Stimulated activated naive B cell treated with anti-CD40 and anti-IgM and Interleukin-4, amounts not matched to agents 10 μg/mL and 1 μg/mL and 100 μg/mL, for 72 hours (primary cell): ENCODE measurements around the gene HDAC10.

Source experiments
- ATAC-seq, 2 donors: fragments of 150-1000 bp; cut with Tn5 transposase; replicated peaks; 2 replicates each; pipeline ENCODE4 v1.10.0; 2021; ENCODE audit warnings: moderate library complexity in 1 of 2
- DNase-seq: peaks from one replicate; pipeline ENCODE4 v3.0.0; 2021
- H3K27ac Mint-ChIP-seq: one replicate; pipeline ENCODE4 v1.8.0; 2022; ENCODE audit warnings: mild to moderate bottlenecking, mixed read lengths
- H3K27me3 Mint-ChIP-seq, 2 donors: one replicate each; pipeline ENCODE4 v1.8.0; 2022; ENCODE audit warnings: mixed read lengths in 2 of 2
- H3K36me3 Mint-ChIP-seq, 2 donors: one replicate each; pipeline ENCODE4 v1.8.0; 2022; ENCODE audit warnings: mixed read lengths in 2 of 2, mild to moderate bottlenecking in 1 of 2
- H3K4me1 Mint-ChIP-seq, 2 donors: one replicate each; pipeline ENCODE4 v1.8.0; 2022; ENCODE audit warnings: mixed read lengths in 2 of 2, mild to moderate bottlenecking in 1 of 2
- H3K4me3 Mint-ChIP-seq, 2 donors: one replicate each; pipeline ENCODE4 v1.8.0; 2022; ENCODE audit warnings: mild to moderate bottlenecking in 2 of 2, mixed read lengths in 2 of 2, moderate library complexity in 1 of 2
- H3K9me3 Mint-ChIP-seq, 2 donors: one replicate each; pipeline ENCODE4 v1.8.0; 2022; ENCODE audit warnings: mixed read lengths in 2 of 2, mild to moderate bottlenecking in 1 of 2

The HDAC10 gene

DNA sequence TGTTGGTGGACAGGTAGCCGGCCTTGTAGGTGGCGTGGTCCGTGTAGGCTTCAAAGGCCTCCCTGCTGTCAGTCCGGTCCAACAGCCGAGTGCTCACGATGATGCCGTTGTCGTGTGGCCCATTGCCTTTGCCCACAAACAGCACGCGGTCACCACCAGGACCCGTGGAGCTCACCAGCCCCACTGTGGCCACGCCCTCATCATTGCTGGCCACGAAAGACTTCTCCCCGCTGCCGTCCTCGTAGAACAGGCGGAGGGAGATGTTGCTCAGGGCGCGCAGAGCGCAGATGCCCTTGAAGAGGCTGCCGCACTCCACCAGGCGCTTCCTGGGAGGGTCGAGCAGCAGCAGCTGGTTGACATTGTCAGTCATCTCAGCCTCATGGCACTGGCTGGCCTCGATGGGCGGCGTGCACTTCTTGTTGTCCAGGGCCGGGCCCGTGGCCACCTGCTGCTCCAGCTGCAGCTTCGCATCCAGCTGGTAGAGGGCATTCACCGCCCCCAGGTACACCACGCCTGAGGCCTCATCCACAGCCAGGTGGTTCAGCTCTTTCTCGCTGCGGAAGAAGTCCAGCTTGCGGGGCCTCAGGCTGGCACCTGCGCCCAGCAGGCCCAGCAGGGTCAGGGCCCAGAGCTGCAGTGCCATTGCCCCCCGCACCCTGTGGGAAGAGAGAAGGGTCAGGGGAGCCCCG, 39.0 kb upstream of the HDAC10 start:
- Mint-ChIP-seq H3K27ac (no peak overlapping the region), H3K27me3 (peaks cover 12 to 42% of the 10 kb centered on the region in 2 donors), H3K36me3 (peaks cover 0 to 9% of the 10 kb centered on the region in 2 donors), H3K4me1 (peaks cover 23 to 41% of the 10 kb centered on the region in 2 donors), H3K4me3 (no peak overlapping the region), H3K9me3 (no peaks in the 10 kb centered on the region)
- DNase-seq (no peak), ATAC-seq (no peak)

- DNase-seq, result no peak
- no peak overlapping the region for H3K4me3 Mint-ChIP-seq
- no peaks in the 10 kb centered on the region for H3K9me3 Mint-ChIP-seq
- peaks cover 0 to 9% of the 10 kb centered on the region in 2 donors for H3K36me3 Mint-ChIP-seq
- ATAC-seq, result no peak
- H3K27me3 Mint-ChIP-seq, result peaks cover 12 to 42% of the 10 kb centered on the region in 2 donors
- peaks cover 21 to 37% of the 10 kb centered on the region in 2 donors for H3K4me1 Mint-ChIP-seq
- no peak overlapping the region for H3K27ac Mint-ChIP-seq
Observed at GRCh38 chr22:50289151-50289941, 38.3 kb upstream of the HDAC10 start.

- Mint-ChIP-seq H3K4me1 (peaks cover 15 to 24% of the 10 kb centered on the region in 2 donors), H3K9me3 (no peaks in the 10 kb centered on the region), H3K27me3 (peaks cover 10 to 39% of the 10 kb centered on the region in 2 donors), H3K36me3 (peaks cover 0 to 9% of the 10 kb centered on the region in 2 donors), H3K4me3 (no peak overlapping the region), H3K27ac (no peak overlapping the region)
- ATAC-seq (no peak), DNase-seq (no peak)
Observed at GRCh38 chr22:50287731-50288130, 36.7 kb upstream of the HDAC10 start.

GRCh38 chr22:50286701-50287318, 35.7 kb upstream of the HDAC10 start:
- Mint-ChIP-seq H3K36me3 (peaks cover 0 to 13% of the 10 kb centered on the region in 2 donors), H3K4me1 (peaks cover 9 to 14% of the 10 kb centered on the region in 2 donors), H3K9me3 (no peaks in the 10 kb centered on the region), H3K4me3 (no peak overlapping the region), H3K27ac (no peak overlapping the region), H3K27me3 (peaks cover 4 to 29% of the 10 kb centered on the region in 2 donors)
- no peak for DNase-seq
- ATAC-seq, result no peak

DNA sequence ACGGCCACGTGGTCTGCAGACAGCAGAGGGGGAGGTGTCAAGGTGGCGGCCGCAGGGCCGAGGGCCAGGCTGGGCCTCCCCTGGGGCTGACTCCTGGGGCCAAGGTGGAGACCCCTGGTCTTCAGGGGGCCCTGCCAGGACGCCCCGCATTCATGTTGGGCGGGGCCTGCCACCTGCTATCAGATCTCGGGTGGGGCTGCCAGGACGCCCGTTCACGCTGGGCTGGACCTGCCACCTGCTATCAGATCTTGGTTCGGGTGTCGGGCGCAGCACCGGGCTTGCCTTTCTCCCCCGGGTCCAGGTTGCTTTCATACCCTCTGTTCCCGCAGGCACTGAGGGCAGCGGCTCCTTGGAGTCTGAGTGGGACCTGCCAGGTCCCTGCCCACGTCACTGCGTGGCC, 35.2 kb upstream of the HDAC10 start:
- ATAC-seq, result no peak
- Mint-ChIP-seq H3K9me3 (no peaks in the 10 kb centered on the region), H3K27ac (no peak overlapping the region), H3K36me3 (peaks cover 0 to 15% of the 10 kb centered on the region in 2 donors), H3K27me3 (peaks cover 0 to 24% of the 10 kb centered on the region in 2 donors), H3K4me3 (no peak overlapping the region), H3K4me1 (peaks cover 5 to 9% of the 10 kb centered on the region in 2 donors)
- no peak for DNase-seq

DNA sequence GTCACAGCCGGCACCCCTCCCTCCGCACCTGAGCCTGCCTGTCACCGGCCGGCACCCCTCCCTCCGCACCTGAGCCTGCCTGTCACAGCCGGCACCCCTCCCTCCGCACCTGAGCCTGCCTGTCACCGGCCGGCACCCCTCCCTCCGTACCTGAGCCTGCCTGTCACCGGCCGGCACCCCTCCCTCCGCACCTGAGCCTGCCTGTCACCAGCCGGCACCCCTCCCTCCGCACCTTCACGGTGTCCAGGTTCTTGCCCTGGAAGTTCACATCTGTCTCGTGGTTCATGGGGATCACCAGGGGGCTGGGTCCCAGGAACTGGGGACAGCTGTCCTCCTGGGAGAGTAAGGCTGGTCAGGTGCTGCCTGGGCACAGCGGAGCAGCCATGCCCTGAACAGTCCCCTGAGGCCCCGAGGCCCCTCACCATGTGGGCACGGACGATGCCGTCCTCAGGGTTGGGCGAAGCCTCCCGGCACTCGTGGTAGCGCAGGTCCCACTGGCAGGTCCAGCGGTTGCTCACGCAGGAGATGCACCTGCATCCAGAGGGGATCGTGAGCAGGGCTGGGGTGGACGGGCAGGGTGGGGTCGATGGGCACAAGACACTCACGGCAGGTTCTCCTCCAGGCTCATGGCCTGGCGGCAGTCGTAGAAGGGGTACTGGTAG, 34.6 kb upstream of the HDAC10 start:
- H3K36me3 Mint-ChIP-seq, result peaks cover 3 to 20% of the 10 kb centered on the region in 2 donors
- ATAC-seq, result no peak

DNA sequence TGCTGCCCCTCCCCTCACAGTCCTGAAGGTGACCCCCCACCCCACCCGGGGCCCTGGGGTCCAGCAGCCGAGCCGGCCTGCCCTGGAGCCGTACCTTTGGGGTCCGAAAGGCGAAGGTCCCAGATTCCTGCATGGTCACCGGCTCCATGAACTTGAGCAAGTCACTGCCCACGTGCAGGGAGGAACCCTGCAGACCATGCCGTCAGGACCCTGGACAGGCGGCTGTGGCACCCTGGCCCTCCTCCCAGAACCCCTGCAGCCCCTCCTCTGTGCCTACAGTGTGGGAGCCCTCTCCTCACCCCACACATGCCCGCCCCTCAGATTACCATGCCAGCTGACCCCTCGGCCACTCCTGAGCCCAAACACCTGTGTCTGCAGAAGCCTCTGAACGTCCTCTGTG, 33.4 kb upstream of the HDAC10 start:
- no peak overlapping the region for H3K27ac Mint-ChIP-seq
- DNase-seq (no peak), ATAC-seq (no peak)
- no peaks in the 10 kb centered on the region for H3K9me3 Mint-ChIP-seq
- H3K4me3 Mint-ChIP-seq, result no peak overlapping the region
- H3K36me3 Mint-ChIP-seq, result peaks cover 3 to 22% of the 10 kb centered on the region in 2 donors
- peaks cover 0 to 15% of the 10 kb centered on the region in 2 donors for H3K27me3 Mint-ChIP-seq
- H3K4me1 Mint-ChIP-seq, result peaks cover 0 to 2% of the 10 kb centered on the region in 2 donors

More for the DNA sequence above, 34.6 kb upstream of the HDAC10 start:
- Mint-ChIP-seq H3K27me3 (peaks cover 0 to 18% of the 10 kb centered on the region in 2 donors), H3K4me3 (no peak overlapping the region), H3K9me3 (no peaks in the 10 kb centered on the region), H3K4me1 (peaks cover 2 to 3% of the 10 kb centered on the region in 2 donors), H3K27ac (no peak overlapping the region)
- DNase-seq, result no peak

DNA sequence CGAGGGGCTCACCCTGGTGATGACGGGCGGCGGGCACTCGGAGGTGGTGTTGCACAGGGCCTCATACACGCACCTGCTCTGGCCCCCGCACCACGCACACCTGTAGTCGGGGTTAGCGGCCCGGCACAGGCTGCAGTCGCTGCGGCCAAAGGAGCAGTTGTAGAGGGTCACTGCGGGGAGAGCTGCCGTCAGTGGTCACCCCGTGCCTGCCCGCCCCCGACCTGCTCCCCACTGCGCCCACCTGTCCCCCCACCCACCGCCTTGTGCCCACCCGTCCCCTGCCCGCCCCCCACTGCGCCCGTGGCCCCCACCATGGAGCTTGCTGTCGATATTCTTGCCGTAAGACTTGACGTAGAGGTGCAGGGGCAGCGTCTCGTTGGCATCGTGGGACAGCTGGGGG, 32.8 kb upstream of the HDAC10 start:
- ATAC-seq, result no peak
- Mint-ChIP-seq H3K4me3 (no peak overlapping the region), H3K4me1 (peaks cover 0 to 2% of the 10 kb centered on the region in 2 donors), H3K9me3 (no peaks in the 10 kb centered on the region), H3K27me3 (peaks cover 0 to 9% of the 10 kb centered on the region in 2 donors), H3K36me3 (peaks cover 3 to 23% of the 10 kb centered on the region in 2 donors), H3K27ac (no peak overlapping the region)
- DNase-seq, result no peak

- ATAC-seq (no peak), DNase-seq (no peak)
- Mint-ChIP-seq H3K27me3 (no peaks in the 10 kb centered on the region), H3K4me1 (no peaks in the 10 kb centered on the region), H3K27ac (peak overlapping the region; percentile 31), H3K4me3 (no peak overlapping the region), H3K9me3 (no peaks in the 10 kb centered on the region), H3K36me3 (peaks cover 3 to 21% of the 10 kb centered on the region in 2 donors)
Observed at GRCh38 chr22:50282361-50283155, 31.5 kb upstream of the HDAC10 start.

DNA sequence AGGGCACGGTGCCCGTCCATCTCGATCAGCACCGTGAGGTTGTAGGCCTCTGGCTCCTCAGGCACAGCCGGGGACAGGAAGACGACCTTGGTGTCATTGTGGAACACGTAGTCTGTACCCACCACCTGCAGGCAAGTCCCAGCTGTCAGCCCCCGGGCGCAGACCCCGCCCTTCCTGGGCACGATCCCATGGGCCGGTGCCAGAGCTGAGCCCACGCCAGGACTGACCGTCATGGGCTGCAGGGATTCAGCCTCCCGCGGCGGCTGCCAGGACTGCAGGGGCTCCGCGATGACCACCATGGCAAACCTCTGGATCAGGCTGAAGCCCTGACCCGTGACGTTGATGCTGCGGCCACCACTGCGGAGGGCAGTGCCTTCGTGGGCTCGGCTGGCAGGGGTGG, 30.9 kb upstream of the HDAC10 start:
- H3K4me1 Mint-ChIP-seq, result no peaks in the 10 kb centered on the region
- no peaks in the 10 kb centered on the region for H3K27me3 Mint-ChIP-seq
- peaks cover 3 to 23% of the 10 kb centered on the region in 2 donors for H3K36me3 Mint-ChIP-seq
- H3K27ac Mint-ChIP-seq, result no peak overlapping the region
- H3K4me3 Mint-ChIP-seq, result no peak overlapping the region
- DNase-seq, result no peak
- no peaks in the 10 kb centered on the region for H3K9me3 Mint-ChIP-seq
- no peak for ATAC-seq

DNA sequence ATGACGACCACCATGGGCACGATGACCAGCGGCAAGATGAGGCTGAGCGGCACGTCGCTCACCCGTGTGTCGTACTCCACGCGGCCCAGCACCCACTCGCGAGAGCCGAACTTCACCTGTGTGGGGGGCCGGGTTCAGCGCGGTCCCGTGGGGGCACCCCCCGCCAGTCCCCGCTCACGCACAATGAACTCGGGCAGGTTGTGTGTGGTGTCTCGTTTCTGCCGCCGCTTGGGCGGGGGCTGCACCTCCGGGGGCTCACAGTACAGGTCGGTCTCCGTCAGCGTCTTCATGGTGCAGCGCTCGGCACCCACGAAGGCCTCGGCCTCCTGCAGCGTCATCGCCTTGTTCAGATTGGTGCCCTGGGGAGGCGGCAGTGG, 30.3 kb upstream of the HDAC10 start:
- DNase-seq (no peak), ATAC-seq (no peak)
- no peaks in the 10 kb centered on the region for H3K27me3 Mint-ChIP-seq
- H3K27ac Mint-ChIP-seq, result no peak overlapping the region
- H3K36me3 Mint-ChIP-seq, result peaks cover 3 to 23% of the 10 kb centered on the region in 2 donors
- no peak overlapping the region for H3K4me3 Mint-ChIP-seq
- H3K9me3 Mint-ChIP-seq, result no peaks in the 10 kb centered on the region
- H3K4me1 Mint-ChIP-seq, result no peaks in the 10 kb centered on the region

GRCh38 chr22:50280708-50281383, 29.8 kb upstream of the HDAC10 start:
- Mint-ChIP-seq H3K27ac (no peak overlapping the region), H3K9me3 (no peaks in the 10 kb centered on the region), H3K4me3 (no peak overlapping the region), H3K4me1 (no peaks in the 10 kb centered on the region), H3K27me3 (no peaks in the 10 kb centered on the region), H3K36me3 (peaks cover 3 to 23% of the 10 kb centered on the region in 2 donors)
- no peak for DNase-seq
- no peak for ATAC-seq

DNA sequence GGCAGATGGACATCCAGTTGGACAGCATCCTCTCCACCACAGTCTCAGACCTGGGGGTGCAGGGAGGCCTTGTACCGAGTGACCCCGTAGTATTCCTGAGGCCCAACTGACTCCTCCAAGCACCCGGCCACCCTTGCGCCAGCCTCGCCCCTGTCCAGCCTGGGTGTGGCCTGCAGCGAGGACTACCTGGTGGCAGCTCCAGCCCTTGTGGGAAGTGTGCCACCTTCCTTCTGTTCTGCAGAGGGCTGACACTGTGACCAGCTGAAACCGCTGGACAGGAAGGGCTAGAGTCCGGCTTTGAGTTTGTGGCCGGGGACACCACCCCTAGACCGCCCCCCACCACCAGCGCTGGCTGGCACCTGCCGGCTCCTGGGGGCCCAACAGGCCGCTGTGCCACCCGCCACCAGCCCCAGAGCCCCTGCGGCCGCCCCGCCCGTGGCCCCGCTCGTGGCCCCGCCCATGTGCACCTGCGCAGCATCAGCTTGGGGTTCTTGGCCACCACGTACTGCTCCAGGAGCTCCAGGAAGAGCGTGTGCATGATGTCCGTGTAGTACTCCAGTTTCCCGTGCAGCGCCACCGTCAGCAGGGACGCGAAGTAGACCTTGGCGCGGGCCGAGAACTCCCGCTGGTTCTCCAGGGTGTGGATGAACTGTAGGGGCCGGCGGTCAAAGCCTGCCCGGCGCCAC, 29.1 kb upstream of the HDAC10 start:
- no peak for DNase-seq
- Mint-ChIP-seq H3K4me1 (peaks cover 0 to 2% of the 10 kb centered on the region in 2 donors), H3K27me3 (no peaks in the 10 kb centered on the region), H3K4me3 (no peak overlapping the region), H3K27ac (no peak overlapping the region), H3K36me3 (peaks cover 3 to 20% of the 10 kb centered on the region in 2 donors), H3K9me3 (no peaks in the 10 kb centered on the region)
- no peak for ATAC-seq
